ENCODE data around the gene PRAMEF11.
"Not testable (repeated sequence)": the region's sequence is repeated elsewhere in the genome, so short reads cannot be mapped to it uniquely, and the experiment has no call there.

PRAMEF11 gene

DNA sequence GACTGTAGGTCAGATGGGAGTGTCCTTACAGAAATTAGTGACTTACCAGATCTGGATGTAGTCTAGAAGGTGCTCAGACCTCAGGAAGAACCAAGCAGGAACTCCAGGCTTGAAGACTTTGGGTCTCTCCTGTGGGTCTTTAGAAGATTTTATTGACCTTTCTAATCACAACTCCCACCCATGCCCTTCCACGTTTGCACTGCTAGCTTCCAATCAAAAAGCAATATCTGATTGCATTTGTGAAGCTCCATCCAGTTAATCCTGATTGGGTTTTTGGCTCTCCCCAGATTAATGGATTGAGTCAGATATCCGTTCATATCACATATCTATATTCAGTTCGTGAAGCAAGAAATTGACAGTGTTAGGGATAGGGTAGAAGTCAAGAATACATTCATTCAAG is at the start of gene PRAMEF11:
TSS of gene PRAMEF11 (minus strand) at position 101 of the 400 bp plus-strand sequence. CDS start 2,621 bp downstream, outside the sequence.
- not testable (repeated sequence) for H3K27ac ChIP-seq

DNA sequence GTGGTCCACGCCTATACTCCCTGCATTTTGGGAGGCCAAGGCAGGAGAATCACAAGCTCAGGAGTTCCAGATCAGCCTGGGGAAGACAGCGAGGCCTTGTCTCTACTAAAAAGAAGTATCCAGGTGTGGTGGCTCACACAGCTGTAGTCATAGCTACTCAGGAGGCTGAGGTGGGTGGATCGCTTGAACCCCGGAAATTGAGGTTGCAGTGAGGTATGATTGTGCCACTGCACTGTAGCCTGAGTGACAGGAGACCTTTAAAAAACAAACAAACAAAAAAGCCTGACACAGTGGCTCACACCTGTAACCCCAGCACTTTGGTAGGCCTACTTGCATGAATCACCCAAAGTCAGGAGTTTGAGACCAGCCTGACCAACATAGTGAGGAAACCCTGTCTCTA is 47.2 kb upstream of the PRAMEF11 start:
- not testable (repeated sequence) for H3K27ac ChIP-seq

DNA sequence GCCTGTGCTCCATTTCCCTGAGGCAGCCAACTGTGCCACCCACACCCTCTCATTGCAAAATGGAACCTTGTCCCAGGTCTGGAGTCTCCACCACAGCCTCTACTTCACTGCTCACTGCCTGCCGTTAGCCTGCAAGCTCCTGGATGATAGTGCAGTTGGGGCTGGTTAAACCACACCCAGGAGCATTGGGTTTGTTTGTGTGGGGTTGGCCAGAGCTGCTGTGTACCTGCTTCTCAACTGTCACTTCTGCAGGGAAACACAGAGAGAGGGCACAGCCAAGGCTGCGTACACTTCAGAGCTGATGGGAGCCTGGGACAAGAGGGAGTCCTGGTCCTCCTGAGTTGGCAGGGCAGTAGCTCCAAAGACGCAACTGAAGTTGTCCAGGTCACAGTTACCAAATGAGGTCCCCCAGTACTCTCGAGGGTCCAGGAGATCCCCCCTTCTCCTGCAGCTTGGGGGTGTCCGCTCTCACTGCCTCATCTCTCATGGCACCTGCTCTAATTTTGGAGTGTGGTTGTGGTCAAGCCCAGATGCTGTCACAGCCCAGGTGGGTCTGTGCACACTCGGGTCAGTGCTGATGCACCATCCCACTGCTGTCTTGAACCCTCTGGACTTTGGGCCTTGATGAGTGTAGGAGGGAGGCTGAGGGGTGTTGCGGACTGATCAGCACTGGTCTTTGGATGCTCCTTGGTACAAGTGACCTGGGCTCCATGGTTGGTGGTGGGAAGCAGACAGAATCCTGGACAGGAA is 32.1 kb upstream of the PRAMEF11 start:
- H3K27ac ChIP-seq, result not testable (repeated sequence)

DNA sequence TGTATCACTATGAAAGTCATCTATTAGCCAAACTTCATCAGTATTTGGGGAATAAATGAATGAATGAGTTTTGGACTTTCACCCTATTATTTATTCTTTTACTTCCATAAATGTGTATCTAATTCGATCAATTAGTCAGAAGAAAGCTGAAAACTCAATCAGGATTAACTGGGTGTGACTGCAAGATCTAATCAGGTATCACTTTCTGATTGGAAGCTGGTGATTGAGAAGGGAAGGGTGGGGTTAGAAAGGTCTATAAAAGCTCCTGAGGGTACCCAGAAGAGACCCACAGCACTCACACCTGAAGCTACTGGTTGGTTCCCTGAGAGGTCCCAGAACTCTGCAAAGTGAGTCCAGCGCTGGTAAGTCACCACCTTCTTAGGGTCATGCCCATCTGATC is 25.6 kb upstream of the PRAMEF11 start, which contains the start of gene PRAMEF2:
TSS of gene PRAMEF2 (plus strand) at position 301 of the 400 bp plus-strand sequence. CDS start 1,924 bp downstream, outside the sequence.
- not testable (repeated sequence) for H3K27ac ChIP-seq

DNA sequence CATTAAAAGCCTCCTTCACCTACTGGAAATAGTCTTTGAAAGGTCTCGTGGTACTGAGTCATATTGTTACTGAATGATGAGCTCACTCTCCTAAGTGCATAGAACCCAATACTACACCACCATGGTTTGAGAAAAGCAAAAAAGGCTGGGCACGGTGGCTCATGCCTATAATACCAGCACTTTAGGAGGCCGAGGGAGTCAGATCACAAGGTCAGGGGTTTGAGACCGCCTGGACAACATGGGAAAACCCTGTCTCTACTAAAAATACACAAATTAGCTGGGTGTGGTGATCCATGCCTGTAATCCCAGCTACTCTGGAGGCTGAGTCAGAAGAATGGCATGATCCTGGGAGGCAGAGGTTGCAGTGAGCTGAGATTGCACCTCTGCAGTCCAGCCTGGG is 20.6 kb upstream of the PRAMEF11 start:
- TF ChIP-seq, protein P1, sequence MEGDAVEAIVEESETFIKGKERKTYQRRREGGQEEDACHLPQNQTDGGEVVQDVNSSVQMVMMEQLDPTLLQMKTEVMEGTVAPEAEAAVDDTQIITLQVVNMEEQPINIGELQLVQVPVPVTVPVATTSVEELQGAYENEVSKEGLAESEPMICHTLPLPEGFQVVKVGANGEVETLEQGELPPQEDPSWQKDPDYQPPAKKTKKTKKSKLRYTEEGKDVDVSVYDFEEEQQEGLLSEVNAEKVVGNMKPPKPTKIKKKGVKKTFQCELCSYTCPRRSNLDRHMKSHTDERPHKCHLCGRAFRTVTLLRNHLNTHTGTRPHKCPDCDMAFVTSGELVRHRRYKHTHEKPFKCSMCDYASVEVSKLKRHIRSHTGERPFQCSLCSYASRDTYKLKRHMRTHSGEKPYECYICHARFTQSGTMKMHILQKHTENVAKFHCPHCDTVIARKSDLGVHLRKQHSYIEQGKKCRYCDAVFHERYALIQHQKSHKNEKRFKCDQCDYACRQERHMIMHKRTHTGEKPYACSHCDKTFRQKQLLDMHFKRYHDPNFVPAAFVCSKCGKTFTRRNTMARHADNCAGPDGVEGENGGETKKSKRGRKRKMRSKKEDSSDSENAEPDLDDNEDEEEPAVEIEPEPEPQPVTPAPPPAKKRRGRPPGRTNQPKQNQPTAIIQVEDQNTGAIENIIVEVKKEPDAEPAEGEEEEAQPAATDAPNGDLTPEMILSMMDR (conservative IDR thresholded peaks at IDR 0.05), result no peak
- no peak overlapping the region for H3K27ac ChIP-seq

DNA sequence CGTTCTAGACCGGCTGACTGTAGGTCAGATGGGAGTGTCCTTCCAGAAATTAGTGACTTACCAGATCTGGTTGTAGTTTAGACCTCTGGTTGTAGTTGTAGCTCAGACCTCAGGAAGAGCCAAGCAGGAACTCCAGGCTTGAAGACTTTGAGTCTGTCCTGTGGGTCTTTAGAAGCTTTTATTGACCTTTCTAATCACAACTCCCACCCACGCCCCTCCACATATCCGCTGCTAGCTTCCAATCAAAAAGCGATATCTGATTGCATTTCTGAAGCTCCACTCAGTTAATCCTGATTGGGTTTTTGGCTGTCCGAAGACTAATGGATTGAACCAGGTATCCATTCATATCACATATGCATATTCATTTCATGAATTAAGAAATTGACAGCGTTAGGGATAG is 17.4 kb upstream of the PRAMEF11 start, which contains the start of gene HNRNPCL1:
TSS of gene HNRNPCL1 (minus strand) at position 101 of the 400 bp plus-strand sequence. CDS start 431 bp downstream, outside the sequence.
- not testable (repeated sequence) for H3K27ac ChIP-seq

DNA sequence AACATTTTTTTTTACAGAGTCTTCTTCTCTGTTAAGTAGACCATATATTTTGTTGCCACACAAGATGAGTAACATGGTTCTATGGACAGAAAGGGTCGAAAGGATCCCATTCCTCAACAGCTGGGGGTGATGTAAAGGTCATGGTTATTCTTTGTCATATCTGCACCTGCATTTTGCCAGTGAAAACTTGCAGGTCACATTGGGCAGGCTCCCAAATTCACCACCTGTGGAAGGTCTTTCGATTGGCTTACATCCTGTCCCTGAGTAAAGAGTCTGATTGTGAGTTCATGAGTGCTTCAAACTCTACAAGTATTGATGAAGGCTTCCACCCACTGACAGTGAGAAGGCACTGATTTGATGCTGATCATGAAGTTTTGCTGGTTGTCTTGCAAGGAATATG is 2.0 kb upstream of the PRAMEF11 start:
- not testable (repeated sequence) for H3K27ac ChIP-seq

DNA sequence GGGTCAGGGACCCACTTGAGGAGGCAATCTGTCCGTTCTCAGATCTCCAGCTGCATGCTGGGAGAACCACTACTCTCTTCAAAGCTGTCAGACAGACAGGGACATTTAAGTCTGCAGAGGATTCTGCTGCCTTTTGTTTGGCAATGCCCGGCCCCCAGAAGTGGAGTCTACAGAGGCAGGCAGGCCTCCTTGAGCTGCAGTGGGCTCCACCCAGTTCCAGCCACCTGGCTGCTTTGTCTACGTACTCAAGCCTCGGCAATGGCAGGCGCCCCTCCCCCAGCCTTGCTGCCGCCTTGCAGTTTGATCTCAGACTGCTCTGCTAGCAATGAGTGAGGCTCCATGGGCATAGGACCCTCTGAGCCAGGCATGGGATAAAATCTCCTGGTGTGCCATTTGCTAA is 12.1 kb downstream of the PRAMEF11 start:
- not testable (repeated sequence) for H3K27ac ChIP-seq

DNA sequence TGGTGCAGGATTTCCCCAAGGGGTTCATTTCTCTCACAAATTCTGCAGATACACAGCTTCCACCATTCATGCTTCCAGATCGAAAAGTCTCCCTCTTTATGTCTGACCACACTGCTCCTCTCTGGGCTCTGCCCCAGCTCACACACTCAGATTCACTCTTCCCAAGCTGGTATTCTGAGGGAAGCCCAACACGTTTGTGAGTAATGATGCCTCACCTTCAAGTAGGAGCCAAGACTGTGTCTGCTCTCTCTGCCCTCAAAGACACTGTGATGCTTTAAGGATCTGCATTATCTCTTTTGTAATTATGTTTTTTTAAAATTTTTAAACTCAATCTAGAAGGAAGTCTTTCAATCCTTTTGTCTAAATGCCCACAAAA is 19.8 kb downstream of the PRAMEF11 start:
- no peak overlapping the region for H3K27ac ChIP-seq
- TF ChIP-seq, protein P1 (conservative IDR thresholded peaks at IDR 0.05), result no peak

DNA sequence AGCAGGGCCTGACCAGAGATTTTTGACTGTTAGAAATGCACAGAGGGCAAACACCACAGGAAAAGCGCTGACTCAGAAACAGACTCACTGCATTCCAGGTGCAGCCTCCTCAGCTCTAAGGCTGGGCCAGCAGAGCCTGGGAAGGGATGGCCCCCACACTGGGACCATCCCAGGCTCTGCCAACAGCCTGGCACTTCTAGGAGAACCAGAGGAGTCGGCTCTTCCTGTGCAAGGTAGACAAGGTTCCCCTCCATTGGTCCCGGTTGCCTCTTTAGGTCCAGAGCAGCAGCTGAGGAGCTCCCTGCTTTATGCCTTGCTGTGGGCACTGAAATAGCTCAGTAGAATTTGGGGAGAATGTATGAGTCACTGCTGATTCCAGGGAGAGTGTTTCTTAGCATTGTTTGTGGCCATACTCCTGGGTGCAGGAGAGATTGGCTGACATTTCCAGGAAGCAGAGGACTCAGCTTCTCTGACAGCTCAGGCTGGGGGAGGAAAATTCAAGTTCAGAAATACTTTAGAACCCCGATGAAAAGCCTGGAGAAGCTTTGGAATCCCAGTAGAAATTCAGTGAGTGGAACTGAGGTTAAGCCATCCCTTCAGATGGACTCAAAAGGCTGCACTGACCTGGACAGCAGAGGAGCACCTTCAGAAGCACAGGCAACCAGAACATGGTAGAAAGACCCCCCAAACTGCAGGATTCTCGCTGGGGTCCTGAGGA is 20.4 kb downstream of the PRAMEF11 start:
- TF ChIP-seq, protein P1 (conservative IDR thresholded peaks at IDR 0.05), result no peak

DNA sequence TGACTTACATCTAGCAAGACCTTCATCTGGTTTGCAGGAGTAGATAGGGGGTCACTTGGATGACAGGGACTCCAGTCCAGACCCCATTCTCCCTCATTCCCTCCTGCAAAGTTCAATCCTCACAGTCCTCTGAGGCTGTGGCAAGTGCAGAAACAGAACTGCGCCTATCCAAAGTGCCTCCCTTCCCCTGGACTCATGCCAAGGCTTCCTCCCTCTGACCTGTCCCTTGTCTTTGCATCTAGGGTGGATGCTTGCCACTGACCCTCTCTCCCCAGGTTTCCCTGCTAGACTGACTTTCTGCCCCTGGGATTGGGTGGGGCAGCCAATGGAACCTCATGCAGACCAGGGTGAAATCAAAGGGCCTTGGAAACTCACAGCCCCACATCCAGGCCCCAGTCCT is 21.3 kb downstream of the PRAMEF11 start:
- TF ChIP-seq, protein P1 (conservative IDR thresholded peaks at IDR 0.05), result no peak
- H3K27ac ChIP-seq, result no peak overlapping the region

More for the DNA sequence above, 20.4 kb downstream of the PRAMEF11 start:
- H3K27ac ChIP-seq, result no peak overlapping the region

Data from VCaP (cell line).